NAMALWA (cell line): ENCODE data around the gene TMEM266.

Experiments
- DNase-seq: peaks from one replicate; pipeline ENCODE4 v3.0.0-alpha.2; 2015; ENCODE audit warnings: low spot score

Gene TMEM266

GRCh38 chr15:76183930-76184649, 124.3 kb downstream of the TMEM266 start:
- DNase-seq = no peak

GRCh38 chr15:76184650-76185035, 124.9 kb downstream of the TMEM266 start:
- DNase-seq = no peak

- DNase-seq = peak; percentile 76
These were observed 125.9 kb downstream of the TMEM266 start for GRCh38 chr15:76185716-76186115.

- DNase-seq = no peak
These were observed 127.4 kb downstream of the TMEM266 start for GRCh38 chr15:76187163-76187562.

- DNase-seq = no peak
These were observed 129.3 kb downstream of the TMEM266 start for GRCh38 chr15:76189106-76189505.

GRCh38 chr15:76190070-76190564, 130.3 kb downstream of the TMEM266 start:
- no peak for DNase-seq

- DNase-seq = peak; percentile 87
These were observed 131.2 kb downstream of the TMEM266 start for GRCh38 chr15:76190751-76191538.

- DNase-seq = no peak
These were observed 131.9 kb downstream of the TMEM266 start for GRCh38 chr15:76191539-76192244.

- no peak for DNase-seq
These were observed 132.9 kb downstream of the TMEM266 start for GRCh38 chr15:76192715-76193114.

- DNase-seq = no peak
These were observed 134.1 kb downstream of the TMEM266 start for GRCh38 chr15:76193934-76194333.

GRCh38 chr15:76195506-76196268, 135.9 kb downstream of the TMEM266 start:
- no peak for DNase-seq

- DNase-seq = peak; percentile 45
These were observed 136.8 kb downstream of the TMEM266 start for GRCh38 chr15:76196269-76197231.

GRCh38 chr15:76197703-76198455, 138.1 kb downstream of the TMEM266 start:
- no peak for DNase-seq

- DNase-seq = no peak
These were observed 138.8 kb downstream of the TMEM266 start for GRCh38 chr15:76198456-76199105.

GRCh38 chr15:76199106-76200082, 139.6 kb downstream of the TMEM266 start:
- no peak for DNase-seq

GRCh38 chr15:76200083-76200465, 140.3 kb downstream of the TMEM266 start:
- DNase-seq = no peak

- DNase-seq = no peak
These were observed 140.9 kb downstream of the TMEM266 start for GRCh38 chr15:76200641-76201105.
